HCT116 (cell line): ENCODE measurements around the gene M1AP. TPM values are rescaled to one million over a fixed set of nuclear protein-coding genes. Genes with fewer than 3 reads are reported as not detected.

Experiments
- ATAC-seq: fragments of 200-7000 bp; cut with Tn5 transposase; 2 replicates; pipeline ENCODE4 v1.9.1; 2020; ENCODE audit warnings: mild to moderate bottlenecking, moderate library complexity
- BruUV-seq: library from RNA; stranded (reverse); fragments of 400-500 nt; replicated peaks from 2 replicates; lab custom pipeline; 2021; lab: Mats Ljungman, UMichigan
- CTCF ChIA-PET: fragments of 300-600 bp; sonication (Branson Sonifier 250); formaldehyde crosslinking; loops from one replicate; lab custom pipeline; 2021; ENCODE audit warnings: antibody characterized with exemption; lab: Charles Lee
- POLR2A ChIA-PET: fragments of 300-600, 350-600 bp; sonication (Branson Sonifier 250); formaldehyde crosslinking; loops from one replicate; lab custom pipeline; 2021; ENCODE audit warnings: antibody characterized with exemption; lab: Charles Lee
- RAD21 ChIA-PET, 2 experiments: fragments of 300-600 bp; sonication (Branson Sonifier 250); formaldehyde crosslinking; loops; one replicate each; lab custom pipeline; 2023; ENCODE audit warnings: low total read pairs in 2 of 2; ENCODE audit not compliant: uncharacterized antibody in 2 of 2, unreplicated experiment in 2 of 2, low non-redundant PET in 1 of 2; lab: Charles Lee
- DNase-seq: peaks from one replicate; pipeline ENCODE4 v3.0.0-alpha.2; 2010; ENCODE audit warnings: low read depth, low spot score
- H2AFZ ChIP-seq: fragments of 200-600 bp; shearing (Covaris generic), sonication (generic); 2 replicates; pipeline ENCODE4 v1.6.1; 2017; ENCODE audit warnings: low read depth, mixed run types, mixed read lengths, antibody characterized with exemption, low read length; ENCODE audit not compliant: poor library complexity, severe bottlenecking
- H3K27ac ChIP-seq: 2 replicates; pipeline ENCODE4 v1.5.1; 2012; ENCODE audit warnings: low read depth, low read length
- H3K27me3 ChIP-seq: fragments of 200-600 bp; sonication (generic); 2 replicates; pipeline ENCODE4 v1.6.1; 2016; ENCODE audit warnings: mixed run types, low read length, mixed read lengths; ENCODE audit not compliant: insufficient read depth
- H3K36me3 ChIP-seq, 2 experiments: fragments of 200-500 bp in 1 of 2; fragments of 200-600 bp in 1 of 2; sonication (Bioruptor generic) in 1 of 2; sonication (generic) in 1 of 2; 2 replicates each; pipeline versions ENCODE4 v1.5.1 to v1.6.1; 2014 to 2016; ENCODE audit warnings: low read length in 2 of 2, inconsistent platforms in 1 of 2, mixed read lengths in 1 of 2, mixed run types in 1 of 2; ENCODE audit not compliant: insufficient read depth in 2 of 2, control insufficient read depth in 1 of 2
- H3K4me1 ChIP-seq, 2 experiments: fragments of 200-600 bp in 1 of 2; sonication (generic) in 1 of 2; 2 replicates each; pipeline versions ENCODE4 v1.5.1 to v1.6.1; 2012 to 2017; ENCODE audit warnings: low read length in 2 of 2, inconsistent platforms in 1 of 2, mild to moderate bottlenecking in 1 of 2, mixed read lengths in 1 of 2, mixed run types in 1 of 2, moderate library complexity in 1 of 2; ENCODE audit not compliant: insufficient read depth in 2 of 2, control insufficient read depth in 1 of 2
- H3K4me2 ChIP-seq: fragments of 200-600 bp; sonication (generic); 2 replicates; pipeline ENCODE4 v1.6.1; 2017; ENCODE audit warnings: mixed run types, low read length, mixed read lengths
- H3K4me3 ChIP-seq, 2 experiments: fragments of 200-600 bp in 1 of 2; sonication (generic) in 1 of 2; replicated peaks in 1 of 2; 2 replicates each; pipeline ENCODE4 v1.5.1; 2011 to 2016; ENCODE audit warnings: low read length in 2 of 2, control low read depth in 1 of 2, low read depth in 1 of 2, mild to moderate bottlenecking in 1 of 2, mixed read lengths in 1 of 2, mixed run types in 1 of 2
- H3K79me2 ChIP-seq: fragments of 200-600 bp; sonication (generic); 2 replicates; pipeline ENCODE4 v1.6.1; 2017; ENCODE audit warnings: mild to moderate bottlenecking, mixed run types, low read length, moderate library complexity, mixed read lengths; ENCODE audit not compliant: insufficient read depth
- H3K9ac ChIP-seq: fragments of 200-600 bp; sonication (generic); 2 replicates; pipeline ENCODE4 v1.6.1; 2016; ENCODE audit warnings: low read length, mixed read lengths
- H3K9me2 ChIP-seq: fragments of 200-600 bp; sonication (generic), shearing (Covaris generic); 2 replicates; pipeline ENCODE4 v1.6.1; 2017; ENCODE audit warnings: mixed run types, mild to moderate bottlenecking, moderate library complexity; ENCODE audit not compliant: insufficient read depth
- H3K9me3 ChIP-seq, 2 experiments: fragments of 200-500 bp in 1 of 2; fragments of 200-600 bp in 1 of 2; sonication (Bioruptor generic) in 1 of 2; sonication (generic) in 1 of 2; 2 replicates each; pipeline ENCODE4 v1.6.1; 2014 to 2017; ENCODE audit warnings: low read length in 2 of 2, mixed read lengths in 2 of 2, inconsistent platforms in 1 of 2, low read depth in 1 of 2, mild to moderate bottlenecking in 1 of 2, mixed run types in 1 of 2, moderate library complexity in 1 of 2; ENCODE audit not compliant: control insufficient read depth in 1 of 2, insufficient read depth in 1 of 2
- H4K20me1 ChIP-seq: fragments of 200-600 bp; sonication (generic), shearing (Covaris generic); 2 replicates; pipeline ENCODE4 v1.6.1; 2017; ENCODE audit warnings: mixed run types, mild to moderate bottlenecking, moderate library complexity; ENCODE audit not compliant: insufficient read depth
- CBX3 ChIP-seq: IDR thresholded peaks from 2 replicates; pipeline ENCODE4 v1.6.1; 2012; ENCODE audit warnings: low read depth
- CEBPB ChIP-seq: IDR thresholded peaks from 2 replicates; pipeline ENCODE4 v1.6.1; 2012; ENCODE audit warnings: low read depth
- EGR1 ChIP-seq: IDR thresholded peaks from 2 replicates; pipeline ENCODE4 v1.6.1; 2012; ENCODE audit warnings: low read depth
- ELF1 ChIP-seq: IDR thresholded peaks from 2 replicates; pipeline ENCODE4 v1.6.1; 2012; ENCODE audit warnings: low read depth, borderline replicate concordance
- EZH2 ChIP-seq: fragments of 200-600 bp; sonication (generic); IDR thresholded peaks from 2 replicates; pipeline ENCODE4 v1.6.1; 2017; ENCODE audit warnings: antibody characterized with exemption, mixed run types
- EZH2phosphoT487 ChIP-seq: fragments of 200-600 bp; IDR thresholded peaks from 2 replicates; pipeline ENCODE4 v1.6.1; 2018; ENCODE audit warnings: antibody characterized with exemption, borderline replicate concordance
- JUND ChIP-seq: IDR thresholded peaks from 2 replicates; pipeline ENCODE4 v1.6.1; 2012
- POLR2A ChIP-seq: IDR thresholded peaks from 2 replicates; pipeline ENCODE4 v1.7.0; 2011; ENCODE audit warnings: borderline replicate concordance; ENCODE audit not compliant: insufficient read depth, insufficient read length; ENCODE audit errors: extremely low read depth
- POLR2AphosphoS5 ChIP-seq: IDR thresholded peaks from 2 replicates; pipeline ENCODE4 v1.6.1; 2011; ENCODE audit warnings: mild to moderate bottlenecking, low read depth, low read length, moderate library complexity
- RAD21 ChIP-seq: IDR thresholded peaks from 2 replicates; pipeline ENCODE4 v1.6.1; 2012; ENCODE audit warnings: low read depth, mild to moderate bottlenecking
- SIN3A ChIP-seq: IDR thresholded peaks from 2 replicates; pipeline ENCODE4 v1.6.1; 2012; ENCODE audit warnings: low read depth
- SP1 ChIP-seq: IDR thresholded peaks from 2 replicates; pipeline ENCODE4 v1.6.1; 2012; ENCODE audit warnings: low read depth
- SRF ChIP-seq: IDR thresholded peaks from 2 replicates; pipeline ENCODE4 v1.6.1; 2012; ENCODE audit warnings: low read depth
- TCF7L2 ChIP-seq: IDR thresholded peaks from 2 replicates; pipeline ENCODE4 v1.7.0; 2011; ENCODE audit warnings: borderline replicate concordance, inconsistent platforms; ENCODE audit not compliant: insufficient read depth, insufficient read length; ENCODE audit errors: extremely low read depth
- YY1 ChIP-seq: IDR thresholded peaks from 2 replicates; pipeline ENCODE4 v1.6.1; 2011; ENCODE audit warnings: low read length, low read depth, moderate library complexity, mild to moderate bottlenecking; ENCODE audit not compliant: insufficient replicate concordance; ENCODE audit errors: extremely low read depth
- ZNF274 ChIP-seq: fragments of 200-500 bp; sonication (Bioruptor generic); IDR thresholded peaks from 2 replicates; pipeline ENCODE4 v1.6.1; 2014; ENCODE audit warnings: mild to moderate bottlenecking, low read depth, low read length, inconsistent platforms
- intact Hi-C: fragments of 100-400 bp; cut with micrococcal nuclease; formaldehyde crosslinking; loops from 2 replicates; pipeline ENCODE4 v1.10.0; 2022
- total RNA-seq: library from RNA; stranded (reverse); gene quantifications from one replicate; pipeline ENCODE4 v1.2.1, GENCODE V29; 2021; ENCODE audit not compliant: unreplicated experiment
- TF ChIP-seq, protein P1 (sequence below): IDR thresholded peaks from 2 replicates; pipeline ENCODE4 v1.6.1; 2012; ENCODE audit warnings: low read depth
- TF ChIP-seq, protein P2 (sequence below): IDR thresholded peaks from 2 replicates; pipeline ENCODE4 v1.6.1; 2012
- TF ChIP-seq, protein P3 (sequence below), 3 experiments: fragments of 200-600 bp in 1 of 3; sonication (generic) in 1 of 3; IDR thresholded peaks in 2 of 3; conservative IDR thresholded peaks in 1 of 3; 2 replicates each; pipeline ENCODE4 v1.5.1; 2012 to 2017; ENCODE audit warnings: low read depth in 2 of 3, low read length in 2 of 3, antibody characterized with exemption in 1 of 3, borderline replicate concordance in 1 of 3, control low read depth in 1 of 3, mild to moderate bottlenecking in 1 of 3, mixed read lengths in 1 of 3, mixed run types in 1 of 3, moderate library complexity in 1 of 3; ENCODE audit not compliant: insufficient read depth in 1 of 3
- TF ChIP-seq, protein P4 (sequence below): IDR thresholded peaks from 2 replicates; pipeline ENCODE4 v1.6.1; 2012

M1AP gene
- total RNA-seq, 1 experiment from 2014 or later: 28.2 TPM

DNA sequence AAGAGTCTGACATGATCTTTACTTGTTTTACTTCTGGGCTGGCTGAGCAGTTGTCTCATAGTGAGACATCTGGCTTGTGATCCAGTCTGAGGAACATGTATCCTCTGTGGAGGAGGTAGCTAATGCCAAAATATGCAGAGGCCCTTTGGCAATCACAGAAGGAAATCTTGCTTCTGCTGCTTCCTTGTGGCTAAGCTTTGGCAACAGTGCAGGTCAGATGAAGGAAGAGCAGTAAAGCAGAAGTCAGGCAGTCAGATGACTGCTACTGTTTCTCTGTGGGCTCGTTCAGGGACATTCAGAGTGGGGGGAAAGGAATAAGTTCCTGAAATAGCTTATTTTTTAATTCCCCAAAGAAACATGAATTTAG is 71.3 kb downstream of the M1AP start:
- H3K4me2 ChIP-seq: no peak overlapping the region
- no peak overlapping the region for H3K4me3 ChIP-seq
- RAD21 ChIA-PET: interaction anchor here in 1 of 2 experiments (0.6 kb wide), 1 partner anchor 1056 kb away, joined by 3 read pairs; no protein-coding TSS in a partner anchor
- H3K27ac ChIP-seq: no peak overlapping the region
- DNase-seq: no peak
- no peaks in the 10 kb centered on the region for H3K79me2 ChIP-seq
- H2AFZ ChIP-seq: no peak overlapping the region
- H3K9me3 ChIP-seq: no peaks in the 10 kb centered on the region
- H3K9ac ChIP-seq: no peak overlapping the region
- TF ChIP-seq JUND (no peak), EZH2 (no peak), SRF (no peak), EZH2phosphoT487 (no peak), ZNF274 (no peak), YY1 (no peak), CBX3 (no peak), POLR2AphosphoS5 (no peak), RAD21 (no peak), SIN3A (no peak), POLR2A (no peak), SP1 (no peak), CEBPB (no peak), ELF1 (no peak), EGR1 (no peak), TCF7L2 (no peak)
- TF ChIP-seq, protein P1, sequence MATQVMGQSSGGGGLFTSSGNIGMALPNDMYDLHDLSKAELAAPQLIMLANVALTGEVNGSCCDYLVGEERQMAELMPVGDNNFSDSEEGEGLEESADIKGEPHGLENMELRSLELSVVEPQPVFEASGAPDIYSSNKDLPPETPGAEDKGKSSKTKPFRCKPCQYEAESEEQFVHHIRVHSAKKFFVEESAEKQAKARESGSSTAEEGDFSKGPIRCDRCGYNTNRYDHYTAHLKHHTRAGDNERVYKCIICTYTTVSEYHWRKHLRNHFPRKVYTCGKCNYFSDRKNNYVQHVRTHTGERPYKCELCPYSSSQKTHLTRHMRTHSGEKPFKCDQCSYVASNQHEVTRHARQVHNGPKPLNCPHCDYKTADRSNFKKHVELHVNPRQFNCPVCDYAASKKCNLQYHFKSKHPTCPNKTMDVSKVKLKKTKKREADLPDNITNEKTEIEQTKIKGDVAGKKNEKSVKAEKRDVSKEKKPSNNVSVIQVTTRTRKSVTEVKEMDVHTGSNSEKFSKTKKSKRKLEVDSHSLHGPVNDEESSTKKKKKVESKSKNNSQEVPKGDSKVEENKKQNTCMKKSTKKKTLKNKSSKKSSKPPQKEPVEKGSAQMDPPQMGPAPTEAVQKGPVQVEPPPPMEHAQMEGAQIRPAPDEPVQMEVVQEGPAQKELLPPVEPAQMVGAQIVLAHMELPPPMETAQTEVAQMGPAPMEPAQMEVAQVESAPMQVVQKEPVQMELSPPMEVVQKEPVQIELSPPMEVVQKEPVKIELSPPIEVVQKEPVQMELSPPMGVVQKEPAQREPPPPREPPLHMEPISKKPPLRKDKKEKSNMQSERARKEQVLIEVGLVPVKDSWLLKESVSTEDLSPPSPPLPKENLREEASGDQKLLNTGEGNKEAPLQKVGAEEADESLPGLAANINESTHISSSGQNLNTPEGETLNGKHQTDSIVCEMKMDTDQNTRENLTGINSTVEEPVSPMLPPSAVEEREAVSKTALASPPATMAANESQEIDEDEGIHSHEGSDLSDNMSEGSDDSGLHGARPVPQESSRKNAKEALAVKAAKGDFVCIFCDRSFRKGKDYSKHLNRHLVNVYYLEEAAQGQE: no peak
- TF ChIP-seq, protein P2, sequence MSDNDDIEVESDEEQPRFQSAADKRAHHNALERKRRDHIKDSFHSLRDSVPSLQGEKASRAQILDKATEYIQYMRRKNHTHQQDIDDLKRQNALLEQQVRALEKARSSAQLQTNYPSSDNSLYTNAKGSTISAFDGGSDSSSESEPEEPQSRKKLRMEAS: no peak
- TF ChIP-seq, protein P3, sequence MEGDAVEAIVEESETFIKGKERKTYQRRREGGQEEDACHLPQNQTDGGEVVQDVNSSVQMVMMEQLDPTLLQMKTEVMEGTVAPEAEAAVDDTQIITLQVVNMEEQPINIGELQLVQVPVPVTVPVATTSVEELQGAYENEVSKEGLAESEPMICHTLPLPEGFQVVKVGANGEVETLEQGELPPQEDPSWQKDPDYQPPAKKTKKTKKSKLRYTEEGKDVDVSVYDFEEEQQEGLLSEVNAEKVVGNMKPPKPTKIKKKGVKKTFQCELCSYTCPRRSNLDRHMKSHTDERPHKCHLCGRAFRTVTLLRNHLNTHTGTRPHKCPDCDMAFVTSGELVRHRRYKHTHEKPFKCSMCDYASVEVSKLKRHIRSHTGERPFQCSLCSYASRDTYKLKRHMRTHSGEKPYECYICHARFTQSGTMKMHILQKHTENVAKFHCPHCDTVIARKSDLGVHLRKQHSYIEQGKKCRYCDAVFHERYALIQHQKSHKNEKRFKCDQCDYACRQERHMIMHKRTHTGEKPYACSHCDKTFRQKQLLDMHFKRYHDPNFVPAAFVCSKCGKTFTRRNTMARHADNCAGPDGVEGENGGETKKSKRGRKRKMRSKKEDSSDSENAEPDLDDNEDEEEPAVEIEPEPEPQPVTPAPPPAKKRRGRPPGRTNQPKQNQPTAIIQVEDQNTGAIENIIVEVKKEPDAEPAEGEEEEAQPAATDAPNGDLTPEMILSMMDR (IDR thresholded peaks at IDR 0.05 in 2 of 3, conservative IDR thresholded peaks at IDR 0.05 in 1 of 3; ENCODE audit: borderline replicate concordance in 1 of 3, insufficient read depth in 1 of 3, low read depth in 2 of 3, low read length in 2 of 3): no peak
- TF ChIP-seq, protein P4, sequence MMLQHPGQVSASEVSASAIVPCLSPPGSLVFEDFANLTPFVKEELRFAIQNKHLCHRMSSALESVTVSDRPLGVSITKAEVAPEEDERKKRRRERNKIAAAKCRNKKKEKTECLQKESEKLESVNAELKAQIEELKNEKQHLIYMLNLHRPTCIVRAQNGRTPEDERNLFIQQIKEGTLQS: no peak
- CTCF ChIA-PET: no interaction called here
- H4K20me1 ChIP-seq: no peaks in the 10 kb centered on the region
- no peak for ATAC-seq
- no peaks in the 10 kb centered on the region for H3K9me2 ChIP-seq
- BruUV-seq: no TSS peak
- peaks cover 0 to 2% of the 10 kb centered on the region in 2 experiments; a peak in 1 of 4 replicates for H3K36me3 ChIP-seq
- intact Hi-C loops: no loop called here
- POLR2A ChIA-PET: no interaction called here
- no peaks in the 10 kb centered on the region for H3K27me3 ChIP-seq
- H3K4me1 ChIP-seq: peaks cover 0 to 3% of the 10 kb centered on the region in 2 experiments; a peak in 1 of 4 replicates
